ENCODE results near the gene TMEM132D.
"Not testable (repeated sequence)": the region's sequence is repeated elsewhere in the genome, so short reads cannot be mapped to it uniquely, and the experiment has no call there.

Gene TMEM132D

DNA sequence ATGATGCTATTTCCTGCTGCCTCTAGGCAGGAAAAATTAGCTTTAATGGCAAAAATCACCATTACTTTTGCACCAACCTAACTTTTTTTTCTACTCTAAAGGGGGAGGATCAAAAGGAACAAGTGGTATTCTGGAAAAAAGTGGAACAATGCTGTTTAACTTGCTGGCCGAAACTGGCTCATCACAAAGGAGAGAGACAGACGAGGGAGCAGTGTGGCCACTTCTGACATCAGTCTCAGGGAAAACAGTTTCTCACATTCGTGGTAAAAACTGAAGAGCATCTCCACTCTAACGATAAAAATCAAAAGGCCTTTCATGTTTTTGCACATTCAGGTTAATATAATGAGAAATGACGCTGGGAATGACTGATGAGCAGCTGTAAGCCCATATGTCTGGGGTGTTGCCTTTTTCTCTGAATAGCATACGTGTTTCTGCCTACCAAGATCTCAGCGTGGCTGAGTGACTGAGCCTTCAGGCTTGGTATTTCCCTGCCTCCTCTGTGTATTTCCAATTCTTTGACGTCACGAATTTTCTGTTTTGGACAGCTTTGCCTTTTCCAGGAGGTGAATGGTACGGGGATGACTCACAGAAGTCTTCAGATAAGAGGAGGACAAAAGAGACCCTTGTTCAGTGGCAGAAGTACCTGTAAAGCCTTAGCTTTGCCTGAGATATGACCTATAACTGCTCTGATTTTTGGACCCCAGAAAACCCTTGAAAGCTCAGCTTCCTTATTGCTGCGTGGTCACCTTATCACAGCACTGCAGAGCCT is 691.8 kb downstream of the TMEM132D start:
- no peak for DNase-seq

DNA sequence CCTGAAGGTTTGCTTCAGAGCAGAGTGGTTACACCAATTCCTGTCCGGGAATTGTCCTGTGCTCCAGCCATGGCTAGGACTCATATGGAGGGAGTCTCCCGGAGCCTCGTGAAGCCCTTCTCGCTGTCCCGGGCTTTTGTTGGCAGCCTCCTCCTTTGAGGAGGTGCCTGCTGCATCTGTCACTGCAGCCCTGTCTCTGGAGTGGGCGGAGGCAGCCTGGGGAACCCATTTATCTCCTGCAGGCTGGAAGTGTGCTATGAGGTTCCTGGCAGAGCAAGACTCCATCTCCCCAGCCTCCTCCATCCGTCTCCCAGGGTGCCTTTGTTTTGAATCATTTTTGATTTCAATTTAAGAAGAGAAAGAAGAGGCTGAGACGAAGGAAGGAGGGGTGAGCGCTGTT is 695.3 kb downstream of the TMEM132D start:
- DNase-seq, result no peak

DNA sequence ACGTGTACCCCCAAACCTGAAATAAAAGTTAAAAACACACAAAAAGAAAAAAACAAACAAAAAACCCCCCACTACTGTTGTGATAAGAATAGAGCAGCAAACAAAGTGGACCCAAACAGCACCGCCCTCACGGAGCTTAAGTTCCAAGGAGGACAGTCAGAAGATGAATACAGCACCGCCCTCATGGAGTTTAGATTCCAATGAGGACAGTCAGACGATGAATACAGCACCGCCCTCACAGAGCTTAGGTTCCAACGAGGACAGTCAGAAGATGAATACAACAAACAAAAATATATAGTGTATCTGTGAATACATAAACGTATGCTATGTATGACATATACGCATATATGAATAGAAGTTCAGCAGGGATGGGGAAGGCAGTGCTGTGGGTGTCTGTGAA is 696.7 kb downstream of the TMEM132D start:
- DNase-seq, result no peak

DNA sequence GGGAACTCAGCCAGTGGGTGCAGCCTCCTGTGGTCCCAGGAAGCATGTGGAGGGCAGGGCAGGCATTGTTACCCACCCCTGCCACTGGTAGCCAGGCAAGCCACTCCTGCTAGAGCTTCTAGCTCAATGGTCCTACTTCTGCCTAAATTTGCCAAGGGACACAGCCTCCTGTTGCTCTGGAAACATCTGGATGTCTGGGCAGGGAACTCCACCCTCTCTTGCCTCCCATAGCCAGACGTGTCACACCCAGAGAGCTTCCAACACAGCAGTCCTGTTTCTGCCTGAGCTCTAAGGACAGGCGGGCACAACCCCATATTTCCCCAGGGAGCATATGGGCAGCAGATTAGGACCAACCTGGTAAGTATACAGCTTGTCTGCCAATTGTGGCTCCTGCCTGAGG is 700.4 kb downstream of the TMEM132D start:
- DNase-seq, result no peak

DNA sequence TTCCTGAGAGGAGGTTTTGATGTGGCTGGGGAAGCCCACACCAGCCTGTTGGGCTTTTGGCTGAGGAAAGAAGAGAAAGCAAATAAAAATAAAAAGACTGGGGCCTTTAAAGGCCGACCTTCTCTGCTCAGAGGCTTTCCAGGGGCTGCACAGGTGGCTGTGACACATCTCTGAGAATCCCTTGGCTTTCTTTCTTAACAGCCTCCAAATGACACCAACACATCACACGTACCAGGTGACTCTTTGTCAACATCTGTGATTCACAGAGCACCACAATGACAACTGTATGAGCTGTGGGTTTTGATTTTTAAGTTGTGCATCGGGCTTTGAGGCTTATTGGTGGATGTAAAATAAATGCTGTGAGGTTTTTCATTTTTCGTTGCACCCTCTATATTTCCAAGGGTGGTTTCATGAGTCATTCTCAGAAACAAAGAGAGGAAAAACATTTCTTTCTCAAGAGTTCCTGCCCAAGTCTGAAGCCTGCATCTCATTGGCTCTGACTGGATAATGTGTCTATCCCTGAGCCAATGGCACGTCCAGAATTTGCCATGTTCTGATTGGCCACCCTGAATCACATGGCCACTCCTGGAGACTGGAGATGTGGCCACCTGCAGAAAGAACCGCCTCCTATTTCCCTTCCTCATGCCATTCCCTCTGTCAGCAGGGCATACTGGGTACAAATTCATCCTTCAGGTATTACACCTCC is 701.6 kb downstream of the TMEM132D start:
- DNase-seq, result no peak

DNA sequence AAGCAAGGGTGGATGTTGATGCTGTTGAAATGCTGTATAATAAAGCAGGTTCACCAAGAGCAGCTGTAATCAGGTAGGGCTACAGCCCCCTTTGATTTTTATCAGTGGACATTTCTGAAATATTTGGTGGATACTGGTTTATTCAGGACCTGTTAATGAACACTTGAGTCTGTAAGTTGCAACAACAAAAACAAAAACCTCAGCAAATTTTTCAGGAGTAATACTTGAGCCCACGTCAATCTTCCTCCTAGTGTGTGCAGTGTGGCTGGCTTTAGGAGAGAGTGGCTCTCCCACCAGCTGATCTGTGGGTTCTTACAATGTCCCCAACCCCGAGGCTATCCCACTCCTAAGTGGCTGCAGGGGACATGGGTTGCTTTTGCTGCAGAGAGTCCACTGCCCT is 702.8 kb downstream of the TMEM132D start:
- DNase-seq, result no peak

DNA sequence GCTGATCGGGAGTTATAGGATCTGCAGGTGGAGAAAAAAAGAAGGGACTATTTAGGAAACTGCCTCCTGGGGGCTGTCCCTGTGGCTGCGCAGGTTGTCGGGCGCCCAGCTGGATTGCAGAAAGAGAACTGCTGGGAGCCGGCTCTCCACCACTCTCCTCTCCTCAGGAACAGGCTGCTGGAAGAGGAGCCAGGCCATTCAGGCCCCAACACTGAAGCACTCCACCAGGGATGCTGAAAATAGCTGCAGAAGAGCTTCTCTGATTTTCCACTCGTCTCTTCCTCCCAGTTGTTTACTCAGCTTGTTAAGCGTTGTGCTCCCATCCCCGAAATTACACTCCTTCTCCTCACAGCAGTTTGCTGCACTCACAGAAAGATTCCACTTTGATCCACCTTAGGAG is 703.2 kb downstream of the TMEM132D start:
- no peak for DNase-seq

DNA sequence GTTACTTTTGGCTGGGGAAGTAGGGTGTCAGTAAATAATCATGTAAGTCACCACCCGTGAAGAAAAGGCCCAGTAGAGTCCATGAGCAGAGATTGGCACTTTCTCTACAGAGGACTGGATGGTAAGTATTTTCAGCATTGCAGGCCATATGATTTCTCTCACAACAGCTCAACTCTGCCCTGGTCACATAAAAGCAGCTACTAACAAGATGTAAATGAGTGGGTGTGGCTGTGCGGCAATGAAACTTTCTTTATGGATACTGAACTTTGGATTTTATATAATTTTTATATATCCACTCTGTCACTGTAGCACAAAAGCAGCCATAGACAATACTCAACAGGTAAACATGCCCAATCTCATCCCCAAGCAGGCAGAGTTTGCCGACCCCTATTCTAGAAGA is 706.9 kb downstream of the TMEM132D start:
- DNase-seq, result no peak

DNA sequence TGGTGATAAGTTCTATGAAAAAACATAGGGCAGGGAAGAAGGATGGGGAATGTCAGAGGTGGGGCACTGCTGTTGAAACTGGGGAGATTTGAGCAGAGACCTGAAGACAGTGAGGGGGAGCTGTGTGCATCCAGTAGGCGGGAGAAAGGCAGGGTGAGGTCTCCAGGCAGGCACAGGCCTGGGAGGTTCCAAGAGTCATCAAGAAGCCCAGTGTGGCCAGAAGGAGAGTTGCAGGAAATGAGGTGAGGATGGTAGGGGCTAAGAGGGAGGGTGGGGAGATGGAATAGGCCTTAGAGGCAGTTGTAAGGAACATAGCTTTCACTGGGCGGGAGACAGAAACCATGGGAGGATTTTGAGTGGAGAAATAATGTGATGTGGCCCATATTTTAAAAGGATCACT is 708.7 kb downstream of the TMEM132D start:
- no peak for DNase-seq

DNA sequence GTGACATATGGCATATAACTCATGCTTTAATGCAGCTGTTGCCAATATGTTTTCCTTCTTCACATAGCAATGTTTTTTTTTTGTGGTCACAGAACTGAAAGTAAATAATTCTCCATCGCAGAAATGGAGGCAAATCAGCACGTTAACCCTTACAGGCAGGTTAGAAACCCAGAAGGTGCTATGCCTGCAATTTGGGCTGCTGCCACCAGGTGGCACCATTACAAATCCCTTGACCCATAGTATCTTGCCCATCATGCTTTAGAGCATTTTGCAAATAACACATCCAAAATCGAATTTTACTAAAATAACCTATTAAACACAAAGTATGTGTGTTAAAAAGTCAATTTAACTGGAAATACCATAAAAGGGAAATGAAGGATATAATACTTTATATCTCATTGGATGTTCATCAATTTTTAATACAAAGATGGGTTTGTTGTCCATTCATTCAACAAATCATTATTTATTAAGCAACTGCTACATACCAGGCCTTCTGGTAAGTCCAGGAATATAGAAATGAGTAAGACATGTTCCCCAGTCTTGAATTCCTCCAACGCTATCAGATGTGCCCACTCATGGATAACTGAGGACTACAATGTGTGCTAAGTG is 710.5 kb downstream of the TMEM132D start:
- peak; percentile 70 for DNase-seq

DNA sequence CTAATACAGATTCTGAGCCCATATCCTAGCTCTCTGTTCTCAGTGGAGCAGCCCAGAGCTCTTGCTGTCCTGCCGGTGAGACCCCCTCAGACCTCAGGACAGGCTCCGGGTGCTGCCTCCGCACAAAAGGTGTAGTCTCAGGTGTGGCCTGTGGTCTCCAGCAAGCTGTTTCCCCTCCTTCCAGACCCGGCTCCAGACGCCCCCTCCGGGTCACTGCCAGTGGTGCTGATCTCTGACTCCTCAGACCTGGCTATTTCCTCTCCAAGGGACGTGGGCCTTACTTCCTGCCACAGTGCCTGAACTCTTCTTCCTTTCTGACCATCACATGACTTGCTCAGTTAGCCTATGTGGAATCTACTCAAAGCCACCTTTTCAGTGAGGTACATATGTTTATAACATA is 713.0 kb downstream of the TMEM132D start:
- DNase-seq, result no peak

DNA sequence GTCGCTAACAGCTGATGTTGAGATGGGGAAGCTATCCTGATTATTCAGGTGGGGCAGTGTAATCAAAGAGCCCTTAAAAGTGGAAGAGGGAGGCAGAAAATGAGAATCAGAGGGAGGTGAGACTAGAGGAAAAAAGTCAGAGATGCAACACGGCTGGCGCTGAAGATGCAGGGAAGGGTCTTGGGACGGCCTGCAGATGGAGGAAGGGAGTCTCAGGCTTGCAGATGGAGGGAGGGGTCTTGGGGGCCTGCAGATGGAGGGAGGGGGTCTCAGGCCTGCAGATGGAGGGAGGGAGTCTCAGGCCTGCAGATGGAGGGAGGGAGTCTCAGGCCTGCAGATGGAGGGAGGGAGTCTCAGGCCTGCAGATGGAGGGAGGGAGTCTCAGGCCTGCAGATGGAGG is 713.9 kb downstream of the TMEM132D start:
- DNase-seq, result not testable (repeated sequence)

DNA sequence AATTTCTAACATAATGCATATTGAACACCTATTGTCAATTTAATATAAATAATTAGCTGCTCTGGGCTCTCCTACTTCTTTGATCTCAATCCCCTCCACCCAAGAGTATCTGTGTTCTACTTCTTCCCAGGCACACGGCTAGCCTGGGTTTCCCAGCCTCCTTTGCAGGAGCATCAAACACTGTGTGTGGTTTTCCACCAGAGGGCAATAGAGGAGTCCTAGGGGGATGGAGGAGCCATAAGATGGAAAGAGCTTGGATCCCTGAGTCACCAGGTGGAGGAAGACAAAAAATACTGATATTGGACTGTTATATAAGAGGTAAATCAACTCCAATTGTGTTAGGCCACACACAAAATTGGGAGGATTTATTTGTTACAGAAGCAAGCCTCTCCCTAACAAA is 716.9 kb downstream of the TMEM132D start:
- peak; percentile 48 for DNase-seq

DNA sequence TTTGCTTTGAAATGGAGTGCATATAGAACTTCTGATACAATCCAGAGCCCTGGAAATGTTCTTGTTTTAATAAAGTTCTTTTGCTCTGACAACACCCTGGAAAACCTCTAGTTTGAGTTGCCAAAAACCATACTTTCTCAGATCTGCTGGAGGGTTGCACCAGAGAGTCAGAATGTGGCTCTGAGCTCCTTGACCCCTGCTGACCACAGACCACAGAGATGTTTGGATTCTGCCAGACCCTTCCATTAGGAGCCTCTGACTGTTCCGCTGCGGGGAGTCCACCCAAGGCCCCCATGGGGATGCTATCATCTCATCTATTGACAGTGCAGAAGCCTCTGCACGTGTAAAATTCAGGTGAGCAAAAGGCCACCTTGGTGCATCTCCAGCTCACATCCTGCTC is 718.0 kb downstream of the TMEM132D start:
- DNase-seq, result no peak

DNA sequence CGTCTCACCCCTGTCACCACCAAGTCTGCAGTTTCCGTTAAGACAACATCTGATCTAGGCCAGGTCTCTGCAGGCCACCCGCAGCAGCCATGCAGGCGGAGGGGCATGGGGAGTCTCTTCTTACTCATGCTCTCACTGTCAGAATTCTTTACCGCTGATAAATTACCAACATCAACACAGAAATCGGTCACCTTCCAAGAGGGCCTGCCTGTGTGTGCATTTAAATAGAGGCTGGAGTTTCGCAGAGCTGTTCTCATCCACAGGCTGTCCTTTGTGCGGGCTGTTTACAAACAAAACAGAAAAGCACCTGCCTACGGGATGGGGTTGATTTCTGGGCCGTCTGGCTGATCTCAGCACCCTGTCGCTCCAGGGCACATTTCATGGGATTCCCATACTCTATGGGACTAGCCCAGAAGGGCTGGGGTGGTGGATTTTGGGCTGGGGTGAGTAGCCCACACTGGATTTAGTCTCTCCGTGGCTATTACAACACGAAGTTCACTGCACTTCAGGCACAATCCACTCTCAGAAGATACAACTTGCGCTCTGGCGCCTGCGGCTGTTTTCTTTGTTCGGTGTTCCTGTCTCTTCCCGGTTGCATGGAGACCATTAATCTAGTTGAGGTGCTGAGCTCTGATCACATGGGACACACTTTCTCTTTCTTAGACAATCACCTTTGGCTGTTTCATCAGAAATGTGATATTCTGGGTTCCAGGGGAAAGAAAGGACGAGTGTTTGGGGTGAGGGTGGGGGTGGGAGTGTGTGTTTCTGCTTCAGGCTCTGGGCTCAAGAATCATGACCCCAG is 719.5 kb downstream of the TMEM132D start:
- no peak for DNase-seq

DNA sequence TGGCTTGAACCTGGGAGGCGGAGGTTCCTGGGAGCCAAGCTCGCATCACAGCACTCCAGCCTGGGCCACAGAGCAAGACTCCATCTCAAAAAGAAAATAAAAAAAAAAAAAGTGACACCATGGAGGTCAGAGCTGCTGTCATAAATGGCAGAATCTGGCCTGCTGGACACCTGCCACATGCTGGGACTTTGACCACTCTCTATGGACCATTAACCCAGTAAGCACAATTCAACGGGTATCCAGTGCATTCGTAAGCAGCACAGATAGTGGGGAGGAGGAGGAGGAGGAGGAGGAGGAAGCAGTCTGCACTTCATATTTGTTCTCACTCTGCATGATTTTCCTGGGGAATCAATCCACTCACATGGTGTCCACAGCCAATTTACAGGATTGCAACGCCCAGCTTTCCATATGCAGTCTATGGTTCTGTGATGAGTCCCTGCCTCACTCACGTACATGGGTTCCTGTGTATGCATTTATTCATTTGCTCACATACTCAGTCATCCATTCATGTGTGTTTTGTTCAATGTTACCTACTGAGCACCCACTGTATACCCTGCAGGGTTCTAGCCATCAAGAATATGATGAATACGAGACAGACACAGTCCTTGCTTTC is 723.8 kb downstream of the TMEM132D start:
- no peak for DNase-seq

DNA sequence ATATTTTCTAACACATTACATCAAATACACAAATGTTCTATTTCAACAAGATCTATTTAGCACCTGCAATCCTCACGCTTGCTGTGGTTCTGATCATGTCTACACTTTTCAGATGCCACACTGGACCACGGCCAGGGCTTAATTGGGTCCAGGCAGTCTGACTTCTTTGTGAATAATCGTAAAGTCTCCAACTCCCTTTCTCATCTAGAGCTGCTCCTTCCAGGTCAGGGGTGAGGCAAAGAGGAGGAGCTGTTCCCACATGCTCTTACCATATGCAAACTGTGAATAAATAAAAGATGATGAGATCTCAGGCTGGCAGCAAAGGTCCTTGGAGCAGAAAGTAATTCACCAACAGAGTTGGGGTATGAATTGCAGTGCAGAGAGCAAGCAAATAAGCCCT is 733.9 kb downstream of the TMEM132D start:
- peak; percentile 76 for DNase-seq

DNA sequence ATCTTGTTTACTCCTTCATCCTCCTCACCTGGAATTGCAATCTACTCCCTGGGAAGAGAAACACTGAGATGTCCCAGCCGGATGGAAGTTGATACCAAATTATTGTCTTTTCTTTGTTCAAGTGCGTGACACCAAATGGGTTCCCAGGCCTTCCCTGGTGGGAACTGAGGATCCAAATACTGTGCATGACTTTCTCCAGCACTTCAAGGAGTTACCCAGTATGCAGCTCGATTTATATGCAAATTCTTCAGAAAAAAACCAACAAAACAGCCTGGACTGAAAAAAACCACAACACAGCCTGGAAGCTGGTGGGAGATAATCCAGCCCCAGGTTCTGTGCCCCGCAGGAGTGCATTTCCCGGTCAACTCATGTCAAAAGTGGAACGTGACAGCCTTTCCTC is 740.0 kb downstream of the TMEM132D start:
- no peak for DNase-seq

DNA sequence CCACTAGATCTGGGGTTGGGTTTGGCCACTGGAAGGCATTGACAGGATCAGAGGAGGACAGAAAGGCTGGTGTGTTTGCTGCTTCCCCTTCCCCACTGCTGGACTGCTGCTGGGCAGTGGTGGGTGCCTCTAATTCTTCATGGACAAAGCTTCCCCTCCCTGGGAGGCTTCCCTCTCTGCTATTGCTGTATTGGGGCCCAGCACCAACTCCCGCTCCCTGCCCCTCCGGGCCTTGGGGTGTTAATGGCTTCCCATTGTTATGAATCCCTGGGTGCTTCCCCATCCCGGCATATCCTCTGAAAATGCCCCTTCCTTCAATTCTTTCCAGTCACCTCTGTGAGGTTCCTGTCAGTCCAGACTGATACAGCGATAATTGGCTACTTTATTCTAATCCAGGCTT is 740.4 kb downstream of the TMEM132D start:
- no peak for DNase-seq

DNA sequence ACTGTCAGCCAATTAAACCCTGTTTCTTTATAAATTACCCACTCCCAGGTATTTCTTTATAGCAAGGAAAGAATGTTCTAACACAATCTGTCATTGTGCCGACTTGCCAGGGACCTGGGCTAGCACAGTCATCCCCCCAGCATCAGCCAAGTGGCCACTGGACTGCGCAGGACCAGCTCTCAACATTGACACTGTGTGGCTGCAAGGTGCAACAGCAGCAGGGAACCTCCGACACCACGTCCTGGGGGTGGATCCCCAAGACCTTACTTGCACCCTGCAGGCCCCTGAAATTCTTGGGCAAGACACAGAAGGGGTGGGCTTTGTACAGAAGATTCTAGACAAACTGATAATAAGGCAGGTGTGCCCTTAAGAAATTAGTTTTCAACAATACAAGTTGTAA is 741.0 kb downstream of the TMEM132D start:
- no peak for DNase-seq

DNA sequence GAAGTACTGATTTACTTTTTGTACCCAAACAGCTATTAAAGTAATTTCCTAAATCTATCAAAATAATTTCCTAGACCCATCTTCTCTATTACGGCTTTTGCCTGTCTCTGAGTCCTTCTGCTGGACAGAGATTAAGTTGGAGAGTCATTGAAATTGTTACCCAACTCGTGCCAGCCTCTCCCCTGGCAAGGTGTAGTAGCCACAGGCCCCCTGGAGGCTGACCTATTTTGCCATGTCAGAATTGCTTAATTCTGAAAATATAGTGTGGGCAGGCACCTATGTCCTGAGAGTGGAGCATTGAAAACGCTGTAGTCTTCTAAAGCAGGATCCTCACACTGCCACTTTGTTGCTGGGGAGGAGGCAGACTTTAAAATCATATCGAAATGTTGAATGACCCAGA is 742.3 kb downstream of the TMEM132D start:
- DNase-seq, result no peak

DNA sequence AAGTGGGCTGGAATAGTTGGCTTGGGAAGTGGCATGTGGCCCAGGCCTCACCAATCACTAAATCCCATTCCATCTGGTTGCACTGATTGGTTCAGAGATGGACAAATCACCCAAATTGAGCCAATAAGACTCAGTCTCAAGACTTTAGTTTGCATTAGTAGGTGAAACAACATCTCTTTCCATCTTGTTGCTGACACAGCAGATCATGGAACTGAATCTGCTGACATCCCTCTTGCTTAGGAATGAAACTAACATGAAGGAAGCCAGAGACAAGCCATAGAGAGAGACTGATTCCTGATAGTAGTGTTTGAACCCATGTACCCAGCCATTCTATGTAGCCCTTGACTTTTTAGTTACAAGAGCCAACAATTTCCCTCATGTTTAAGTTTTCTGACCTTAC is 743.5 kb downstream of the TMEM132D start:
- DNase-seq, result no peak
